ENCODE results near the gene SGMS1. TPM values are rescaled to one million over a fixed set of nuclear protein-coding genes. Genes with fewer than 3 reads are reported as not detected.
"Not testable (repeated sequence)": the region's sequence is repeated elsewhere in the genome, so short reads cannot be mapped to it uniquely, and the experiment has no call there.

The SGMS1 gene
- total RNA-seq, 1 donor from 2014 or later: 20.8 TPM

GRCh38 chr10:50394832-50395231 lies 228.9 kb downstream of the SGMS1 start:
- ATAC-seq: peak; percentile 44

GRCh38 chr10:50393784-50394467 lies 229.8 kb downstream of the SGMS1 start:
- peak; percentile 33 for ATAC-seq

GRCh38 chr10:50392966-50393718 lies 230.6 kb downstream of the SGMS1 start:
- ATAC-seq: peak; percentile 65

DNA sequence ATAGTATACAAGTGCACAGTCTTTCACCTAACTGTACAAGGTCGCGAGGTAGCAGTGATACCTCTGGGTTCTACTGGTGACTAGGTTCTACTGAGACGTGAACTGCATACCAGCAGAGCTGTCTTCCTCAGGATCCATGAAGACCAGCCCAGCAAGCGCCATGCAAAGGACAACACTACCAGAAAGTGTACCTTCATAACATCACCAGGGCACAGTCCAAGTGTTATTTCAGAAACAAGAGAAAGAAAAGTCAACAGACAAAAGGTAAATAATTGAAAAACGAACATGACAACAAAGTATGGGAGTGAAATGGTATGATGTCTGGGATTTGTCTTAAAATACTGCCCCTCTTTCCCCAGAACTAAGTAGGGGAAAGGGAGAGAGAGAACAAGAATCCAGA lies 231.3 kb downstream of the SGMS1 start:
- no peak for ATAC-seq

- ATAC-seq: no peak
Observed at GRCh38 chr10:50390302-50390701, 233.5 kb downstream of the SGMS1 start.

GRCh38 chr10:50388181-50388580 lies 235.6 kb downstream of the SGMS1 start:
- no peak for ATAC-seq

- no peak for ATAC-seq
Observed at GRCh38 chr10:50387732-50388073, 236.1 kb downstream of the SGMS1 start.

GRCh38 chr10:50387007-50387731 lies 236.6 kb downstream of the SGMS1 start:
- ATAC-seq: no peak

DNA sequence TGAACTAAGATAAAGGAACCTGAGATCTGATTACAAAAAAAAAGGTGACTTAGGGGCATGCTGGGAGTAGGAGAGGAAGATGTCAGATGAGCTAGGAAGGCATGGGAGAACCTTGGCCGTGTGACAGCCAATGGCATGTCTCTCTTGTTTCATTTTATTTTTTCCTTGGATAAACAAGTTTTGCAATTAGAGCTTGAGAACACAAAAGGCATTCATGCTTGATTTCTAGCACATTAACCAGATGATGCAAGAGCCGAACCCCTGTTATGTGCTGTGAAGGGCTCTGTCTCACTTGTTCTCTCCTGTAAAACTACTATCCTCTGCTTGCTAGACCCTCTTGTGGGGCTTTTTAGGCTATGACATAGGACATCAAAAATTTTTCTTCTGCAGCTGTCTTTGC lies 238.1 kb downstream of the SGMS1 start:
- ATAC-seq: peak; percentile 60

GRCh38 chr10:50384898-50385297 lies 238.9 kb downstream of the SGMS1 start:
- ATAC-seq: no peak

- ATAC-seq: no peak
Observed at GRCh38 chr10:50384238-50384637, 239.5 kb downstream of the SGMS1 start.

DNA sequence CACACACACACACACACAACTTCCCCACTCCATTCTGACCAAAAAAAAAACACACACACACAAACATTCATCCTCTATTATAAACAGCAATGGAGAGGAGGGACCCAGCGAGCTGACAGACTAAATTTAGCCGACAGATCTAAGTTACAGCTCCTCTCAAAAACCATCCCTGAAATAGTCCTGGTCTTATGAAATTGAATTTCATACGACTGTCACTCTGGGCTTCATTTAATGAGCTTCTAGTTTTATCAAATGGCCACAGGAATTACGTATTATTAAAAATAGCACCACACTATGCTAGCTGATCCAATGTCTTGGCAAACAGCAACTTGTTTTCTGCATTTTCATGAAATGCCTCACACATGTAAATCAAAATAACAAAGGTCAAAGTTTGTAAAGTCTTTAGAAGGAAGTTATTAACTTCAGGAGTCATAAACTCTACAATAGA lies 241.2 kb downstream of the SGMS1 start:
- ATAC-seq: no peak

- ATAC-seq: no peak
Observed at GRCh38 chr10:50381642-50382041, 242.1 kb downstream of the SGMS1 start.

DNA sequence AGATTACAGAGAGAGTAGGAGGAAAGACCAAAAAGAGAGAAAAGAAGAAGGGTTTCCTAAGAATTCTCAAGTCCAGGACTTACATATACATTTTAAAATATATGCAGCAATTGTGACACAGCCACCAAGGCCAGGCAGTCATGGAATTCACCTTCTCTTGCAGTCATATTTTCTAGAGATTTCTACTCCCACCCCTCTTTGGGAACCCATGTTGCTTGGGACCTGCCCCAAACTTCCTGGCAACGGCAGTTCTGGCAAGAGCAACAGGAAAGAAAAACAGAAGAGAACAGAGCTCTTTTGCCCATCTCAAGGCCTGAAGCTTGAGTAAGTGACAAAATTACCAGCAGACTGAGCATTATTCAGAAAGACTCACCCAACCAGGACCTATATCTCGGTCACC lies 244.1 kb downstream of the SGMS1 start:
- no peak for ATAC-seq

GRCh38 chr10:50375745-50376144 lies 248.0 kb downstream of the SGMS1 start:
- no peak for ATAC-seq

- ATAC-seq: peak; percentile 99
Observed at GRCh38 chr10:50375051-50375452, 248.7 kb downstream of the SGMS1 start.

GRCh38 chr10:50373821-50374501 lies 249.8 kb downstream of the SGMS1 start:
- ATAC-seq: no peak

DNA sequence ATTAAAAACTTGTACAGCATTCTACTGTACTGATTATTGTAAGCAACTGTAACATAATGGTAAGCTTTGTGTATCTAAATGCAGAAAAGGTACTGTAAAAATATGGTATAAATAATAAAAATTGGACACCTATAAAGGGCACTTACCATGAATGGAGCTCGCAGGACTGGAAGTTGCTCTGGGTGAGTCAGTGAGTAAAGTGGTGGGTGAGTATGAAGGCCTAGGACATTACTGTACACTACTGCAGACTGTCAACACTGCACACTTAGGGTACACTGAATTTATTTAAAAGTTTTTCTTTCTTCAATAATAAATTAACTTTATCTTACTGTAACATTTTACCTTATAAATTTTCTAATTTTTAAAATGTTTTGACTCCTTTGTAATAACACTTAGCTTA lies 253.8 kb downstream of the SGMS1 start:
- ATAC-seq: no peak

- no peak for ATAC-seq
Observed at GRCh38 chr10:50367732-50368131, 256.0 kb downstream of the SGMS1 start.

DNA sequence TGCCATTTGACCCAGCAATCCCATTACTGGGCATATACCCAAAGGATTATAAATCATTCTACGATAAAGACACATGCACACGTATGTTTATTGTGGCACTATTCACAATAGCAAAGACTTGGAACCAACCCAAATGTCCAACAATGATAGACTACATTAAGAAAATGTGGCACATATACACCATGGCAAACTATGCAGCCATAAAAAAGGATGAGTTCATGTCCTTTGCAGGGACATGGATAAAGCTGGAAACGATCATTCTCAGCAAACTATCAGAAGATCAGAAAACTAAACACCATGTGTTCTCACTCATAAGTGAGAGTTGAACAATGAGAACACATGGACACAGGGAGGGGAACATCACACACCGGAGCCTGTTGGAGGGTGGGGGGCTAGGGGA lies 257.3 kb downstream of the SGMS1 start:
- ATAC-seq: not testable (repeated sequence)

DNA sequence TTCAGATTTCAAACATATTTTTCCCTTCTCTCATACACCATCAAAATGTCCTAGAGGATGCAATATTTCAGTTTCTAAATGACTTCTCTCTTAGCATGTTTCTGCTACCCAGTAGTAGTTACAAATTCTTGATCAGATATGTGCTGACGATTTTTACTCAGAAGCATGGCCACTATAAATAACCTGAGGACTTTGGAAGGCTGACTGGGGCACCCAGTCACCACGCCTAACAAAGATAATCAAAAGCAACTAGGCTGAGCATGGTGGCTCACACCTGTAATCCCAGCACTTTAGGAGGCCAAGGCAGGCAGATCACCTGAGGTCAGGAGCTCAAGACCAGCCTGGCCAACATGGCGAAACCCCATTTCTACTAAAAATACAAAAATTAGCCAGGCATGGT lies 259.0 kb downstream of the SGMS1 start:
- ATAC-seq: not testable (repeated sequence)

DNA sequence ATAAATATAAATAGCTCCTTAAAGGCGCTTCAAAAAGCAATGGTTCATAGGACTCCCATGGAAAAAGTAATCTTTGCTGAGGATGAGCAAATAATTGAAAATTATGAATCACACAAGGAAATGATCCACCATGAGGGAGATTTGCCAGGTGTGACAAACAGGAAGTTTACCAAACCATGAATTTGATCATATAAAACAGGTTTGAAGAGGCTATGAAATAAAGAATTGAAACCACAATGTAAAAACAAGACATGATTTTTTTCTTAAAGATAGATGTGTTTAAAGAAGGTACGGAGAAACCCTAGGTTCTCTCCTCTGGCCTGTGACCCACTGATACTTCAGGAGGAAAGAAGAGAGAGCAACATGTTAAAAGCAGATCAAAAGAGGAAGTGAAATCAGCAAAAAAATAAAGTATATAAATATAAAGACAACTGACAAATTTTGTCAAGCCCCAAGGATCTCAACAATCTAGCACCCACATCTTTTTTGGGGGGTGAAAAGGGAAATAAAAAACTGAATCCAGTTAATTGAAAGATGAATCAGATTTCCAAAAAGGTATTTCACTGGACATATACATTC lies 261.1 kb downstream of the SGMS1 start:
- peak; percentile 86 for ATAC-seq

GRCh38 chr10:50361946-50362345 lies 261.8 kb downstream of the SGMS1 start:
- ATAC-seq: peak; percentile 32

Data from esophagus mucosa (tissue), 1 donor.